ENCODE measurements around the gene GBA3.

The GBA3 gene

DNA sequence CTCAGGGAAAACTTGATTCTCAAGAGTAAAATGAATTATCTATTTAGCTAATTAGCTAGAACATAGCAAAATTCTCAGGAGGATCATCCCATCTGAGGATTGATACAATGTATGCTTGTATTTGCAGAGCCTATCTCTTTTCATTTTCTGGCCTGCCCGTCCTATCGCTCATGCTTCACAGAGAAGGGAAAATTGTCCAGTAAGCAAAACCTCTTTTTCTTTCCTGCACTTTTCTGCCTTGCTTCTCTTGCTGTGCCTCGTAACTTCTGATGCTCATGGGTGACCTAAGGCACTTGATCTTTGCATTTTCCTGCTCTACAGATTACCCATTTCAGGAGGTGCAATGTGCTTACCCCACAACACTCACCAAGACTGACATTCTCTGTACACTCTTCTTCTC, 88.1 kb downstream of the GBA3 start:
- Histone ChIP-seq H3K27me3 (replicated peaks) (no peaks in the 10 kb centered on the region), H3K4me3 (ENCODE audit: low read depth, low read length) (no peak overlapping the region), H3K36me3 (replicated peaks) (no peaks in the 10 kb centered on the region), H3K27ac (no peak overlapping the region)
- in situ Hi-C loops (cut with HindIII; ENCODE audit: low pct_ligation_motif_present, low sequenced_read_pairs), result no loop called here
- TF ChIP-seq, protein P1, sequence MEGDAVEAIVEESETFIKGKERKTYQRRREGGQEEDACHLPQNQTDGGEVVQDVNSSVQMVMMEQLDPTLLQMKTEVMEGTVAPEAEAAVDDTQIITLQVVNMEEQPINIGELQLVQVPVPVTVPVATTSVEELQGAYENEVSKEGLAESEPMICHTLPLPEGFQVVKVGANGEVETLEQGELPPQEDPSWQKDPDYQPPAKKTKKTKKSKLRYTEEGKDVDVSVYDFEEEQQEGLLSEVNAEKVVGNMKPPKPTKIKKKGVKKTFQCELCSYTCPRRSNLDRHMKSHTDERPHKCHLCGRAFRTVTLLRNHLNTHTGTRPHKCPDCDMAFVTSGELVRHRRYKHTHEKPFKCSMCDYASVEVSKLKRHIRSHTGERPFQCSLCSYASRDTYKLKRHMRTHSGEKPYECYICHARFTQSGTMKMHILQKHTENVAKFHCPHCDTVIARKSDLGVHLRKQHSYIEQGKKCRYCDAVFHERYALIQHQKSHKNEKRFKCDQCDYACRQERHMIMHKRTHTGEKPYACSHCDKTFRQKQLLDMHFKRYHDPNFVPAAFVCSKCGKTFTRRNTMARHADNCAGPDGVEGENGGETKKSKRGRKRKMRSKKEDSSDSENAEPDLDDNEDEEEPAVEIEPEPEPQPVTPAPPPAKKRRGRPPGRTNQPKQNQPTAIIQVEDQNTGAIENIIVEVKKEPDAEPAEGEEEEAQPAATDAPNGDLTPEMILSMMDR (IDR thresholded peaks at IDR 0.05; ENCODE audit: low read depth, low read length, missing control alignments), result no peak
- DNase-seq, result no peak

DNA sequence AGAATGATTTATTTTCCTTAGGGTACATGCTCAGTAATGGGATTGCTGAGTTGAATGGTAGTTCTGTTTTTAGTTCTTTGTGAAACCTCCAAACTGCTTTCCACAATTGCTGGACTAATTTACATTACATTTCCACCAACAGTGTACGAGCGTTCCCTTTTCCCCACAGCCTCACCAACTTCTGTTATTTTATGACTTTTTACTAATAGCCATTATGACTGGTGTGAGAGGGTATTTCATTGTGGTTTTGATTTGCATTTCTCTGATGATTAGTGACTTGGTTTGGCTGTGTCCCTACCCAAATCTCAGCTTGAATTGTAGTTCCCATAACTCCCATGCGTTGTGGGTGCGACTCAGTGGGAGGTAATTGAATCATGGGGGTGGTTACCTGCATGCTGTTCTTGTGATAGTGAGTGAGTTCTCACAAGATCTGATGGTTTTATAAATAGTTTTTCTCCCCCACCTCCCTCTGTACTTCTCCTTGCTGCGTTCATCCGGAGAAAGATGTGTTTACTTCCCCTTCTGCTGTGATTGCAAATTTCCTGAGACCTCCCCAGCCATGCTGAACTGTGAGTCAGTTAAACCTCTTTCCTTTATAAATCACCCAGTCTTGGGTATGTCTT, 95.1 kb downstream of the GBA3 start:
- no peaks in the 10 kb centered on the region for H3K27me3 ChIP-seq (replicated peaks)
- TF ChIP-seq, protein P1 (IDR thresholded peaks at IDR 0.05; ENCODE audit: low read depth, low read length, missing control alignments), result no peak
- in situ Hi-C loops (cut with HindIII; ENCODE audit: low pct_ligation_motif_present, low sequenced_read_pairs), result no loop called here

DNA sequence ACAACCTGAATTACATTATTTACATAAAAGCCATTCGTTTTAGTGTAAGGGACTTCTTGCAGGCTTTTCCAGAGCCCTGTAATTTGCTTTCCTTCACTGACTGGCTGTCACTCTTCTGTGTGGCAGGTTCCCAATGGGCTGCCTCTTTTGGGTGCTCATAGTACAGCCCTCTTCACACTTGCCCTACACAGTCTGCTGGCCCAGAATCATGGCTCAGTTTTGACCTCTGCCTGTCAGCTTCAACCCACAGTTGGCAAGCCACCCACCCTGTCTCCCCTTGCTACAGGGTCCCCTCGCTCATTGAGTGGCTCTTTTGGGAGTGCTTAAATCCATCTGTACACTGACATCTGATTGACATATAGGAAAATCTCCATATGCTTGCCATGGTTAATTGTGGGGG, 97.9 kb downstream of the GBA3 start:
- no peak overlapping the region for H3K27ac ChIP-seq
- no peak overlapping the region for H3K4me3 ChIP-seq (ENCODE audit: low read depth, low read length)
- H3K36me3 ChIP-seq (replicated peaks), result no peaks in the 10 kb centered on the region
- DNase-seq, result no peak
- H3K27me3 ChIP-seq (replicated peaks), result no peaks in the 10 kb centered on the region
- in situ Hi-C loops (cut with HindIII; ENCODE audit: low pct_ligation_motif_present, low sequenced_read_pairs), result no loop called here
- TF ChIP-seq, protein P1 (IDR thresholded peaks at IDR 0.05; ENCODE audit: low read depth, low read length, missing control alignments), result no peak

More for the DNA sequence above, 95.1 kb downstream of the GBA3 start:
- DNase-seq, result no peak
- Histone ChIP-seq H3K36me3 (replicated peaks) (no peaks in the 10 kb centered on the region), H3K4me3 (ENCODE audit: low read depth, low read length) (no peak overlapping the region), H3K27ac (no peak overlapping the region)

DNA sequence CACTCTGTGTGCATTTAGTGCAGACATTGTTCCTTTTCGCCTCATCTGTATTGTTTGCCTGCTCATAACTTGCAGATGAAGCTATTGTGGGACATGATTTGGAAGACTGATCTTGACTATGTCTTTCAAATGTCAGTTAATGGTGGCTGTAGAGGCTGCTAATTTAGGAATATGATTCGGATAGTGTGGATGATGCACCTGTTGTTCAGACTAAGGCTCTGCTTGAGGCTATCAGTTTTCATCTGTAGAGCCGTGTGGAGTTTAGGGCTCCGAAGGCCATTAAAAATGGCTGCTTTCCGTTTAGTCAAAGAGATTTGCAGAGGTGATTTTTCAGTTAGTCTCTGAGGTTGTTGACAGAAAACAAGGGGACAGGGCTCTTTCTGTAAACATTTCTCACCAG, 102.0 kb downstream of the GBA3 start:
- TF ChIP-seq, protein P1 (IDR thresholded peaks at IDR 0.05; ENCODE audit: low read depth, low read length, missing control alignments), result no peak
- Histone ChIP-seq H3K4me3 (ENCODE audit: low read depth, low read length) (no peak overlapping the region), H3K36me3 (replicated peaks) (no peaks in the 10 kb centered on the region), H3K27ac (no peak overlapping the region), H3K27me3 (replicated peaks) (no peaks in the 10 kb centered on the region)
- DNase-seq, result no peak
- in situ Hi-C loops (cut with HindIII; ENCODE audit: low pct_ligation_motif_present, low sequenced_read_pairs), result no loop called here

DNA sequence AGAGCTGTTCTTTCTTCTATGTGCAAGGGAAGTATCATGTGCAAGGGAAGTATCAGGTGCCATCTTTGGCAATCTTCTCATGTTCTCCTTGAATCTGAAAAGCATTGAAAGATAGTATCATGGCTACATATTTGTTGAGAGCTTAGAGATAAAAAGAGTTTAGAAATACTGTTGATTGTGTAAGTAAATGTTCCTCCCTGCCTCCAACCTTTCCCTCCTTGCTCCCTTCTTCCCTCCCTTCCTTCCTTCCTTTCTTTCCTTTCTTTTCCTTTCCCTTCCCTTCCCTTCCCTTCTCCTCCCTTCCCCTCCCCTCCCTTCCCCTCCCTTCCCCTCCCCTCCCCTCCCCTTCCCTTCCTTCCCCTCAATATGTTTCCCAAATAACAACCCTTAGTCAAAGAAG, 108.7 kb downstream of the GBA3 start:
- no peak for DNase-seq
- no peak overlapping the region for H3K4me3 ChIP-seq (ENCODE audit: low read depth, low read length)
- no peaks in the 10 kb centered on the region for H3K27me3 ChIP-seq (replicated peaks)
- H3K36me3 ChIP-seq (replicated peaks), result no peaks in the 10 kb centered on the region
- in situ Hi-C loops (cut with HindIII; ENCODE audit: low pct_ligation_motif_present, low sequenced_read_pairs), result no loop called here
- TF ChIP-seq, protein P1 (IDR thresholded peaks at IDR 0.05; ENCODE audit: low read depth, low read length, missing control alignments), result no peak
- no peak overlapping the region for H3K27ac ChIP-seq

DNA sequence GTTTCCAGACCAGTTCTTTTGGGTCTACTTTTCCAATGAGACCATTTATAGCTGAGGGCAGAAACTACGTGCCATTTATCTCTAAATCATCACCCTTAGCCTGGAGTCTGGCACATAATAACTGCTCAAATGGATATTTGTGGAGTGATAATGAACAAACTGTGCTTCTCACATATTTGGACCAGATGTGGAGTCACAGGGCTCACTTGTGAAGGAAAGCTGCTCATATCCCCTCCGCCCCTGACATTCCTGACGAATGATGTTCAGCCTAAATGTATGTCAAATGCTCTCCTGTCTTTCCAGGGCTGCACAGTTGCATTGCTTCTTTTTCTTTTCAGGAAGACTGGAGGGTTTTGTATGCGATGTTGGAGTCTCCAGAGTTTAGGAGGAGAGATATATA, 110.1 kb downstream of the GBA3 start:
- H3K27me3 ChIP-seq (replicated peaks), result no peaks in the 10 kb centered on the region
- no peak overlapping the region for H3K4me3 ChIP-seq (ENCODE audit: low read depth, low read length)
- no peak overlapping the region for H3K27ac ChIP-seq
- no peak for DNase-seq
- in situ Hi-C loops (cut with HindIII; ENCODE audit: low pct_ligation_motif_present, low sequenced_read_pairs), result no loop called here
- TF ChIP-seq, protein P1 (IDR thresholded peaks at IDR 0.05; ENCODE audit: low read depth, low read length, missing control alignments), result no peak
- H3K36me3 ChIP-seq (replicated peaks), result no peaks in the 10 kb centered on the region
